PC-3 (cell line): ENCODE results near the gene RGS9.

Experiments used
- EZH2 ChIP-seq: fragments of 300-600 bp; sonication (generic); IDR thresholded peaks from one replicate; pipeline ENCODE4 v1.6.1; 2017; ENCODE audit warnings: antibody characterized with exemption, mild to moderate bottlenecking, low read length; ENCODE audit not compliant: unreplicated experiment
- TF ChIP-seq, protein P1 (sequence below): fragments of 300-600 bp; sonication (generic); conservative IDR thresholded peaks from 2 replicates; pipeline ENCODE4 v1.5.1; 2017; ENCODE audit warnings: antibody characterized with exemption, low read depth, mild to moderate bottlenecking, low read length

DNA sequence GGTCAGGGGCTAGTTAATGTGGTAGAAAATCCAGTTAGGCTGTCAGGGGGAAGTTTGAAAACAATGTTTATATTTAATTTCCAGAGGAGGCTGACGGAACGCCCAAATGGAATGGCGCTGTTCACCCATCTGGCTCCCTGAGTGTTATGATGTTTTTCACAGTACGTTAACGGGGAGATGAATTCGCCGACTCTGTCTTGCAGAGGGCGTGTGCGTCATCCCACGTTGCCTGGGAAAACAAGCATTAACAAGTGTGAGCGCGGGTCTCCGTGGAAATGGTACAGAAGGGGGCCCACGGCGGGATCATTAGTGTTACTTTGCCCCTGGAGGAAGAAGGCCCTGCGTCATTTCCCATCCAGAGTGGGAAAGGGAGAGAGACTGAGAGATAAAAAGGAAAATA is 29.6 kb downstream of the RGS9 start:
- TF ChIP-seq, protein P1, sequence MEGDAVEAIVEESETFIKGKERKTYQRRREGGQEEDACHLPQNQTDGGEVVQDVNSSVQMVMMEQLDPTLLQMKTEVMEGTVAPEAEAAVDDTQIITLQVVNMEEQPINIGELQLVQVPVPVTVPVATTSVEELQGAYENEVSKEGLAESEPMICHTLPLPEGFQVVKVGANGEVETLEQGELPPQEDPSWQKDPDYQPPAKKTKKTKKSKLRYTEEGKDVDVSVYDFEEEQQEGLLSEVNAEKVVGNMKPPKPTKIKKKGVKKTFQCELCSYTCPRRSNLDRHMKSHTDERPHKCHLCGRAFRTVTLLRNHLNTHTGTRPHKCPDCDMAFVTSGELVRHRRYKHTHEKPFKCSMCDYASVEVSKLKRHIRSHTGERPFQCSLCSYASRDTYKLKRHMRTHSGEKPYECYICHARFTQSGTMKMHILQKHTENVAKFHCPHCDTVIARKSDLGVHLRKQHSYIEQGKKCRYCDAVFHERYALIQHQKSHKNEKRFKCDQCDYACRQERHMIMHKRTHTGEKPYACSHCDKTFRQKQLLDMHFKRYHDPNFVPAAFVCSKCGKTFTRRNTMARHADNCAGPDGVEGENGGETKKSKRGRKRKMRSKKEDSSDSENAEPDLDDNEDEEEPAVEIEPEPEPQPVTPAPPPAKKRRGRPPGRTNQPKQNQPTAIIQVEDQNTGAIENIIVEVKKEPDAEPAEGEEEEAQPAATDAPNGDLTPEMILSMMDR = no peak
- TF ChIP-seq EZH2 = no peak
